Measurements from ENCODE around the gene MRNIP.

DNA sequence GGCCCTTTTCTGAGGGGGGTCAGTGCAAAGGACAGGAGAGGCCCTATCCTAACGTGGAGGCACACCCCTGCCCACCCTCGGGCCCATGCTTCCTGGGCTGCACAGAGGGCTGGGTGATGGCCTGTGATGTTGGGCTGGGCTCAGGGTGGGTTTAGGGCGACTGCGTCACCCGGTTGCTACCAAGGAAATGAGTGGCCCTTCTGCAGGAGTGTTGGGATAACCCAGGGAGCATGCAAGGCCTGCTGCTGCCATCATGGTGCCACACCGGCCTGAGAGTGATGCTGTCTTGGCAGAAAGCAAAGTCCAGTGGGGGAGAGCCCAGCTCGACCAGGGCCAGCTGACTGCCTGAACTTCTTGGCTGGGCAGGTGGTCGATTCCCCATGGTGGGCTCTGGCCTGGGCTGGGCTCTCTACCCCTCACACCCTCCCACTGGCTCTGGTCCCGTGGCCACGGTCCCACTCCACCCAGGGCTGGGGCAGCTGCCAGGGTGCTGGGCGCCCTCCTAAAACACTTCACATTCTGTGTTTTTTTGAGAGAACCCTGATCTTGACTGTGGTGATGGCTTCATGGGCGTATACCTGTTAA is 21.5 kb upstream of the MRNIP start:
- TF ChIP-seq, protein P1, sequence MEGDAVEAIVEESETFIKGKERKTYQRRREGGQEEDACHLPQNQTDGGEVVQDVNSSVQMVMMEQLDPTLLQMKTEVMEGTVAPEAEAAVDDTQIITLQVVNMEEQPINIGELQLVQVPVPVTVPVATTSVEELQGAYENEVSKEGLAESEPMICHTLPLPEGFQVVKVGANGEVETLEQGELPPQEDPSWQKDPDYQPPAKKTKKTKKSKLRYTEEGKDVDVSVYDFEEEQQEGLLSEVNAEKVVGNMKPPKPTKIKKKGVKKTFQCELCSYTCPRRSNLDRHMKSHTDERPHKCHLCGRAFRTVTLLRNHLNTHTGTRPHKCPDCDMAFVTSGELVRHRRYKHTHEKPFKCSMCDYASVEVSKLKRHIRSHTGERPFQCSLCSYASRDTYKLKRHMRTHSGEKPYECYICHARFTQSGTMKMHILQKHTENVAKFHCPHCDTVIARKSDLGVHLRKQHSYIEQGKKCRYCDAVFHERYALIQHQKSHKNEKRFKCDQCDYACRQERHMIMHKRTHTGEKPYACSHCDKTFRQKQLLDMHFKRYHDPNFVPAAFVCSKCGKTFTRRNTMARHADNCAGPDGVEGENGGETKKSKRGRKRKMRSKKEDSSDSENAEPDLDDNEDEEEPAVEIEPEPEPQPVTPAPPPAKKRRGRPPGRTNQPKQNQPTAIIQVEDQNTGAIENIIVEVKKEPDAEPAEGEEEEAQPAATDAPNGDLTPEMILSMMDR (IDR thresholded peaks at IDR 0.05), result no peak
- no peak for TF ChIP-seq EP300 (IDR thresholded peaks at IDR 0.05)
- no peak for TF ChIP-seq POLR2A (IDR thresholded peaks at IDR 0.05)
- no peak for TF ChIP-seq POLR2AphosphoS5 (IDR thresholded peaks at IDR 0.05)

Data from gastroesophageal sphincter (tissue), 3 donors.